Panc1 (cell line): ENCODE results near the gene DOCK11.

Experiments used
- POLR2AphosphoS5 ChIP-seq: IDR thresholded peaks from 2 replicates; pipeline ENCODE4 v1.6.1; 2012; ENCODE audit warnings: mild to moderate bottlenecking, low read depth, low read length, moderate library complexity
- REST ChIP-seq, 2 experiments: IDR thresholded peaks; 2 replicates each; pipeline ENCODE4 v1.6.1; 2011 to 2012; ENCODE audit warnings: low read depth in 2 of 2, control low read depth in 1 of 2, low read length in 1 of 2, mild to moderate bottlenecking in 1 of 2, moderate library complexity in 1 of 2; ENCODE audit not compliant: insufficient read depth in 1 of 2
- SIN3A ChIP-seq: IDR thresholded peaks from 2 replicates; pipeline ENCODE4 v1.6.1; 2012; ENCODE audit warnings: low read depth, mild to moderate bottlenecking, low read length, moderate library complexity, borderline replicate concordance; ENCODE audit not compliant: insufficient read depth
- TCF7L2 ChIP-seq: IDR thresholded peaks from 2 replicates; pipeline ENCODE4 v1.6.1; 2011; ENCODE audit warnings: mild to moderate bottlenecking, low read depth, low read length, inconsistent platforms
- TF ChIP-seq, protein P1 (sequence below): fragments of 450-650 bp; IDR thresholded peaks from 2 replicates; pipeline ENCODE4 v1.5.1; 2017; ENCODE audit warnings: mild to moderate bottlenecking

GRCh38 chrX:118724775-118725174 lies 229.2 kb downstream of the DOCK11 start:
- TF ChIP-seq, protein P1, sequence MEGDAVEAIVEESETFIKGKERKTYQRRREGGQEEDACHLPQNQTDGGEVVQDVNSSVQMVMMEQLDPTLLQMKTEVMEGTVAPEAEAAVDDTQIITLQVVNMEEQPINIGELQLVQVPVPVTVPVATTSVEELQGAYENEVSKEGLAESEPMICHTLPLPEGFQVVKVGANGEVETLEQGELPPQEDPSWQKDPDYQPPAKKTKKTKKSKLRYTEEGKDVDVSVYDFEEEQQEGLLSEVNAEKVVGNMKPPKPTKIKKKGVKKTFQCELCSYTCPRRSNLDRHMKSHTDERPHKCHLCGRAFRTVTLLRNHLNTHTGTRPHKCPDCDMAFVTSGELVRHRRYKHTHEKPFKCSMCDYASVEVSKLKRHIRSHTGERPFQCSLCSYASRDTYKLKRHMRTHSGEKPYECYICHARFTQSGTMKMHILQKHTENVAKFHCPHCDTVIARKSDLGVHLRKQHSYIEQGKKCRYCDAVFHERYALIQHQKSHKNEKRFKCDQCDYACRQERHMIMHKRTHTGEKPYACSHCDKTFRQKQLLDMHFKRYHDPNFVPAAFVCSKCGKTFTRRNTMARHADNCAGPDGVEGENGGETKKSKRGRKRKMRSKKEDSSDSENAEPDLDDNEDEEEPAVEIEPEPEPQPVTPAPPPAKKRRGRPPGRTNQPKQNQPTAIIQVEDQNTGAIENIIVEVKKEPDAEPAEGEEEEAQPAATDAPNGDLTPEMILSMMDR: no peak
- TF ChIP-seq REST (IDR thresholded peaks at IDR 0.05; ENCODE audit: insufficient read depth in 1 of 2, low read depth in 2 of 2, low read length in 1 of 2): no peak
- TF ChIP-seq POLR2AphosphoS5: no peak
- no peak for TF ChIP-seq SIN3A
- no peak for TF ChIP-seq TCF7L2
